ENCODE measurements around the gene FUT6.

GRCh38 chr19:5803441-5803751 lies 36.1 kb downstream of the FUT6 start:
- TF ChIP-seq CTCF (IDR thresholded peaks at IDR 0.05): no peak
- TF ChIP-seq POLR2AphosphoS5 (IDR thresholded peaks at IDR 0.05; ENCODE audit: low read depth, low read length): no peak
- TF ChIP-seq TCF7L2 (IDR thresholded peaks at IDR 0.05; ENCODE audit: low read depth, low read length): no peak
- no peak for TF ChIP-seq REST (IDR thresholded peaks at IDR 0.05; ENCODE audit: insufficient read depth in 1 of 2, low read depth in 2 of 2, low read length in 1 of 2)
- TF ChIP-seq SIN3A (IDR thresholded peaks at IDR 0.05; ENCODE audit: borderline replicate concordance, insufficient read depth, low read depth, low read length): no peak
